H4 (cell line): ENCODE data around the gene IL9. TPM values are rescaled to one million over a fixed set of nuclear protein-coding genes. Genes with fewer than 3 reads are reported as not detected.

Experiments used
- DNase-seq: peaks from one replicate; pipeline ENCODE4 v3.0.0-alpha.2; 2015; ENCODE audit warnings: low spot score
- total RNA-seq: library from RNA; depleted of rRNA; stranded (reverse); fragments of >200 nt; shearing (Covaris generic); gene quantifications from 2 replicates; pipeline ENCODE4 v1.2.3, GENCODE V29; 2014; rRNA removed

The IL9 gene
- total RNA-seq: not detected in 2 replicates

DNA sequence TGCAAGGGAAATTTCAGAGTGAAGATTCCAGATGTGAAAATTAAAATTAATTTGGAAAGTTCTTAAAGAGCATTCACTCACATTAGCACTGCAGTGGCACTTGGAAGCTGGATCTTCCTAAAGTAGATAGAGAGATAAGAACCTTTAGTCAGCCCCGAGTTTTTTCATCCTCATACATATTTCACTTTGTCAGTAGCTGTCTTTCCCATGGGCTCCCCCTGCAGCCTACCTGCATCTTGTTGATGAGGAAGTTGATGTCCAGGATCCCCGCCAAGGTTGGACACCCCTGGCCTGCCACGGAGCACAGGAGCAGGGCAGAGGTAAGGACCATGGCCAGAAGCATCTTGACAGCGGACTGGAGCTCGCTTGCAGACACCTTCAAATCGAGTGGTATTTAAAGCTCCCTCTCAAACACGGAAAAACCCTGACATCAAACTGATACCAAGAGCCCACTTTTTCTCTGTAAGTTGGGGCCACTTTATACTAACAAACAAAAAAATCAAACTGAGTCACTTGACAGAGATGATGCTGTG is at the start of gene IL9:
TSS of gene IL9 (minus strand) at position 368 of the 533 bp plus-strand sequence. CDS start at position 343, 25 bp downstream.
- DNase-seq: no peak

DNA sequence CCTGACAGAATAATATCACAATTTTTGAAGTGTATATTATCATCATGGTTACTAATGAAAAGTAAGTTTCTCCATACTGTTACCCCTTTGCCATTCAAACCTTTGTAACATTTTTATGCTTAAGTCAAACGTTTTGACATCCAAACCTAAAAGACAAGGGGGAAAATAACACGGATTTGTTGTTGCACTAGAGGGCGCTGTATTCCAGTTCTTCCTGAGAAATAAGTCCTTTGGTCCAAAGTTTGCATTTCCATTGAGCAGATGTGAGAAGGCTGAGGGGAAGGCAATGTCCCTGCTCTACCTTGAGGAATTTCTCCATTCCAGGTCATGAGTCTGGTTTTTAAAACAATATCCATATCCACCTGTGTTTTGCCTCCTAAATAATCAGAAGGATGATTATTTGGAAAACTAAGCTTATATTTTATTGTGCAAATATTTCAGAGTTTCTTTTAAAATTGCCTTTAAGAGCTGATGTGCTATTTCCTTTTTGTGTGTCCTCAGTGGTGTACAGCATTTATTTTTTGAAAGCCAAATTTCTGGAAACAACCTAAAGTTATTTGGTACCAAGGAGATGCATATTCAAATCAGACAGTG is 49.4 kb upstream of the IL9 start:
- peak; percentile 89 for DNase-seq

DNA sequence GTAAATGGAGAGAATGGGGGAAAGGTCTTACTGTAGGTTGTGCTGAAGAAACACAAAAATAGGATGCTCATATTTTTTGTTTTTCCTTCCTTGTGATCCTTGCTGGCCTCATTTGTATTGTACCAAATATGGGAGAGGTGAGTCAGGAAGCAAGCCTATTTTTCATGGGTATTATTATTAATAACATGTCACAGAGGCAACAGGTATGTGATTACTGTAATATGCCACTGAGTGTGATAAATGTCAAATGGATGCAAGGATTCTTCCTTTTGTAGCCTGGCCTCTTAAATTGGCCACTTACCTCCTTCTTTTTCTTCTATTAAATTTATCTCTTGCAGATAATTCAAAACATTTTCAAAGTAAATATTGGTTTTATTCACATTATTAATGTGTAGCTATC is 48.9 kb upstream of the IL9 start:
- DNase-seq: no peak

DNA sequence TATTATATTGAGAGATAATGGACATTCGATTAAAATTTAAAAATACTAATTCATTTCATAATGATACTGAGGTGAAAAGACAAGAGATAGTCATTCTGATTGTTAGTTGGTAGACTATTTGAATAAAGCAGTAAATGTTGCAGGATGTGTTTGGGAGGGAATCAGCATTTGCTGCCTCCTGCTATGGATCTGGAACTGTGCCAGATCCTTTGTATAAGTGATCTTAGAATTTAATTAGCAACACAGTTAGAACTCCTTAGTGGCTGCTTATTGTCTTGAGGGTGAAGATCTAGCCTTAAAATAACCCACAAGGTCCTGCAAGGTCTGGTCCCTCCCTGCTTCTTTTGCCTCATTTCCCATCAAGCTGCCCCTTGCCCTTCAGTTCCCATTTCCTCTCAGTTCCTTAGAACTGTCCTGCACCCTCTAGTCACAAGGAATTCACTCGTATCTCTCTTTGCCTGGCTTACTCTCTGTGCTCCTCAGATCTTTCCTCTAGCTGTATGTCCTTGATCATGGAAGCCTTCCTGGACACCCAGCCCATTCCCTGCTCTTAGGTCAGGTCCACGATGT is 46.6 kb upstream of the IL9 start:
- no peak for DNase-seq

DNA sequence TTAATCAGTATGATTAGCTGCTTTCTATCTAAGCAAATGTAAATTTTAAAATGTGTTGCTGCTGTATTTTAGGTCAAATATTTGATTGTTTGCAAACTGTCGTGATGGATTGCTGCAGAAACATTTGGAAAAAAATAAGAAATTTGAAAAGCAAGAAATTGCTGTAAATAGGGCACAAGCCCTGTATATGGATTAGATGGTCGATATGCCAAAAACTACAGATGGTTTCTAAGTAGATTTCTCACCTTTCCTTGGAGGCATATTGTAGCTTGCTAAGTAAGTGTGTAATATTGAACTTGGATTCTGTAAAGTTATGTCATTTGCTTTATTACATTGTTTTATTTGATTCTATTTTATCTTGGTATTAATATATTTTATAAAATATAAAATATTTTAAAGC is 46.1 kb upstream of the IL9 start:
- no peak for DNase-seq

DNA sequence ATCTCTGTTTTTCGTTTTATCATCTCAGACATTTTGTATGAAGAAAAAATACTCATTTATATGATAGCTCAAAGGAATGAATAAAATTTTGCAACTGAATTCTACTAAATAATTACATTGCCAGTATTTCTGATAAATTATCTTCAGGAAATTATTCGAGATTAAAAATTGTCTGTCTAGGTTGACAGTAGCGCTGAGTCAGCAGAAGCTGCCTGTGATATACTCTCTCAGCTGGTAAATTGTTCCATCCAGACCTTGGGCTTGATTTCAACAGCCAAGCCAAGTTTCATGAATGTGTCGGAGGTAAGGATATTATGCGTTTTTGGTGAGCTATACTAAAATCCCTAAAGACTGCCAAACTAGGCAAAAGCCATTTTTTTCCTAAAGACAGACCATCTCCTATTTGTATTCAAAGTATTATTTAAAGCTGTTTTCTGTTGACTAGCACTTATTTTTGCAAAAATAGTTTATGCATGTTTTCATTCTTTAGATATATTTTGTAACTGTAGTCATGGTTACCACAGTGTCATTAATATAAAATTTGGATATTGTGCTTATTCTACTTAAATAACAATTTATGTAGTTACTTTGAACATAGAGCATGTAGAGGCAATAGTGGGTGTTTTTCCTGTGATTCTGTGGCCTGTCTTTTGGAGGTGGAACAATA is 41.7 kb upstream of the IL9 start:
- DNase-seq: no peak

DNA sequence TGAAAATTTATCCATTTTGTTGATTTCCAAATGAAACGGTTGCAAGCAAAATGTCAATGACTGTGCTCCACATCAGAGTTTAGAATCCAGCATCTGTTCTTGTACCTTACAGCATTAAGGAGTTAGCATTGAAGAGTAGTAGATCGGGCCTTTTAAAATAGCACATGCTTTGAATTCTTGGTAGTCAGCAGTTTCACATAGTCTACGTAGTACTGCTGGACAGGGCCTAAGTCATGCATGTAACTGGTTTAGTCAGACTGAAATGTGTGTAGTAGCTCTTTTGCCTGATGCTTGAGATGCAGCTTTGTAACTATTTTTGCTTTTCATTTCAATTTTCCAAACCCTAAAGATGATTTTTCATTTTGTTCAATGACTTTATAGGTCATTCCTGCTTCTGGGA is 39.3 kb upstream of the IL9 start:
- DNase-seq: no peak

DNA sequence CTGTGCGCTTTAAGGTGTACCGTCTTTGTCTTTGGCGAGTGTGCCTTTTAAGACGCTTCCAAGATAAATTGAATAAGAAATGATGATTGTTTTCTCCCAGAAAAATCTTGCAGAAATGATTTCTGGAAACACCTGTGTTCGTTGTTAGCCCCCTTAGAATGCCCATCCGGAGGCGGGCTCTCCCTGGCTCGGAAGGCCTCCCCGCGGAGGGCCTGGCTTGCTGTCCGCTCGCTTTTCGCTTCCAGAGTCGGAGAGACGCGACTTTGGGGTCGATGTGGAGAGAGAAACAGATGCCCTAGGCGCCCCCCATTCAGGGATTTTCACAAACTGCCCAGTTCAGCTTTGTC is 35.3 kb upstream of the IL9 start:
- no peak for DNase-seq

DNA sequence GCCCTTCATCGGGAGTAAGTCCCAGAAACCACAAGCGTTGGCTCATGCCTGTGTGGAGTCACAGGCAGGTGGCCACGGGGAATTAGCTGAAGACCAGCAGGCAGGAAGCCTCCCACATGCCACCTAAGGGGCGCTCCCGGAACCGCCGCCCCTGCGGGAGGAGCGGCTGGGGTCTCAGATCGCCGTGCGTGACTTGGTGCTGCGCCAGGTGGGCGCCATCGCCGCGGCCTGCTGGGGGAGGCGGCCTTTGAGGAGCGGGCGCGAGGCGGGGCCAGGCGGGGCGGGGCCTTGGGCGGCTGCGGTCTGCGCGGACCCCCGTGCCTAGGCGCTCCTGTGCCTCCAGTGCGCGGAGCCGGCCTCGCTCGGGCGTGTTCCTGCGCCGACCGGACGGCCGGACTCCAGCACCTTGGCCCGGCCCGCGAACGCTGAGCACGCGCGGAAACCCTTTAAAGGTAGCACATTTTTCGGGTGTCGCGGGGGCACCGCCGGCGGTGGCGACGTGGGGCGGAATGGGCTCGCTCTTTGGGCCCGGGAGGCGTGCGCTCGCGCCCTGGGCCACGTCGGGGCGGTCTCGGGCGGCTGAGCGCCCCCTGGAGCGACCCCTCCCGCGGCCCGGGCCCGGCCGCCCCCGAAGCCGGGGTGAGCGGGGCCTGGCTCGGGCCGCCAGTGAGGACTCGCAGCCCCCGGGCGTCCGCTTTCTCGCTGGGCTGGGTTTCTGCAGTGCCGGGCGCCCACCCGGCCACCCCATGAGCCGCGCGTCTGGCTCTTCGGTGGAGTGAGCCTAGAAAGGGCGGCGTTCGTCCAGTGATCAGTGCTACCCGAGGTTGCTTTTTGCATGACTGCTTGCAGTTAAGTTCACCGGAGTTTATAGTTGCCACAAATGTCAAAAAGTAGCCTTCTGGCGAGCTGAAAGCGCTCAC is 34.6 kb upstream of the IL9 start:
- DNase-seq: no peak

DNA sequence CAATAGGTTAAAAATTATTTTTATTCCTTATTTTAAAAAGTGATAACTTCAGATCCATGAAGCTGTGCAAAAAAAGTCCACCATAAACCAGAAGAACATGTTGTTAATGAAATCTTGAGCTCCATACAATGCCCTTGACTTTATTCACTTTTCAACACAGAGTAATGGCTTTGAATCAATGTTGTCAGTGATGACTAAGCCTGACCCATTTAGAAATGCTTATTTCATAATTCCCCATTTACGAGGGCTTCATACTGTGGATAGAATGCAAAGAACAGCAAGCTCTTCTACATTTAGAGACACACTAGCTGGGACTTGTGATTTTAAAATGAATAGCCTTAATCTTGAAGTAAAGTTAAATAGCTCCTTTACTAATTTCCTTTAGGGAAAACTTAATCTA is 25.7 kb upstream of the IL9 start:
- no peak for DNase-seq

DNA sequence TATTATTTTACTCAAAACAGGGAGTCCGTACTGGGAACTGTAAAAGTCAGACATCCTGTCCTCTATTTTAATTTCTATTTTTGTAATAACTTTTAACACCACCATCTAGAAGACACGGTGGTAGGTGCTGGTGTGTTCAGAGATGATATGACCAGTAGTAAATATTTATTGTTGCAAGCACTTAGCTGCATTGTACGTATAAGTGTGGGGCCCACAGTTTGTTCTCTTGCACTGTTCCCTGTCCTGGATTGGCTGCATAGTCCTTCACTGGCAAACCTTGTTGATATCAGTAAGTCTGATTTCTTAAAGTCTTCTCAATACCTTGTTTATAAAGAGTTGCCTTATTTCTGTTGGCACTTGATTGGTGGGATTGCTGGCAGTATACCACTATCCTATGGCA is 24.6 kb upstream of the IL9 start:
- no peak for DNase-seq

DNA sequence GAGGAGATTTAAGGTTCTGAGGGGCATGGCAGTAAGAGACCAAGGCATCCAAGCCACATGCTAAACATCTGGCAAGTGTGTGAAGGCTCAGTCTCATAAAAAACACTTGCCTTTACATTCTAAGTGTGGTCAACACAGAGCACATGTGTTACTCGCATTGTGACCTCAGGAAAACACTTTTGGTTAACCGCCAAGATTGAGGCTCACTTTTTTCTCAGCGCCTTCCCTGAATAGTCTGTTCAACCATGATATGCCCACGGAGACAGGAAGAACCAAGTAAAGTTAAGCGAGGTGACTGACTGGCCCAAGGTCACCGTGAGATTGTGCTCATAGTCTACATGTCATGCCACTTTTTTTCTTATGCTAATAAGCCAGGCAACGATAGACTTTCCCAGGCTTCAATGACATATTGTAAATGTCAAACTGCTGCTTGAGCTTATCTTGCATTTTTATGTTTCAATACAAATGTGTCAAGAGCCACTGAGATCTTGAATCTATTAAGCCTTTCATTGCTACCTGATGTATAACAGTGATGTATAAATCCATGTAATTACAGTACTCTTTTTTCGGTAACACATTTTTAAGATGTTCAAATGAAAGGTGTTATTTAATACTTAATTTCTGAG is 21.1 kb upstream of the IL9 start:
- DNase-seq: no peak

DNA sequence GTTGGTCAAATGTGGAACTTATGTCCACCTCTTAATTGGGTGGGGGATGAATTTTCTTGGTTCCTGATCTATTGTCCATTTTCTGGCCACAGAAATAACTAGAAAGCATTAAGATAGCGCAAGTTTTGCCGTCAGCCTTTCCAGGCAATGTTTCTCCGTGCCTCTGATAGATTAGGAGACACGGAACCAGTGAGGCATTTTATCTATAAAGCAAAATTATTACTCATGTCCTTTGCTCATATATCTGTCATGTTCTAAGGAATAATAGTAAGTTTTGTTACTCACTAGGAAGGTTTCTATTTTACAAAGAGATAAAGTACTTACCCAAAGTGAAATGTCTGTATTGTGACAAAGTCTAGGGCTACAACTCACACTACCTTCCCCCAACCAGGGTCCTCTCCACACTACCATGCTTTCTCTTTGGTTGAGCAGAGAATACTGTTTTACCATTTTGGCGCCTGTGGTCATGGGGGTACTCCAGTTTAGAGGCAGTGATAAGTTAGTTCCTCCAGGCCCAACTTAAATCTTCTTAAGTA is 19.9 kb upstream of the IL9 start:
- no peak for DNase-seq

DNA sequence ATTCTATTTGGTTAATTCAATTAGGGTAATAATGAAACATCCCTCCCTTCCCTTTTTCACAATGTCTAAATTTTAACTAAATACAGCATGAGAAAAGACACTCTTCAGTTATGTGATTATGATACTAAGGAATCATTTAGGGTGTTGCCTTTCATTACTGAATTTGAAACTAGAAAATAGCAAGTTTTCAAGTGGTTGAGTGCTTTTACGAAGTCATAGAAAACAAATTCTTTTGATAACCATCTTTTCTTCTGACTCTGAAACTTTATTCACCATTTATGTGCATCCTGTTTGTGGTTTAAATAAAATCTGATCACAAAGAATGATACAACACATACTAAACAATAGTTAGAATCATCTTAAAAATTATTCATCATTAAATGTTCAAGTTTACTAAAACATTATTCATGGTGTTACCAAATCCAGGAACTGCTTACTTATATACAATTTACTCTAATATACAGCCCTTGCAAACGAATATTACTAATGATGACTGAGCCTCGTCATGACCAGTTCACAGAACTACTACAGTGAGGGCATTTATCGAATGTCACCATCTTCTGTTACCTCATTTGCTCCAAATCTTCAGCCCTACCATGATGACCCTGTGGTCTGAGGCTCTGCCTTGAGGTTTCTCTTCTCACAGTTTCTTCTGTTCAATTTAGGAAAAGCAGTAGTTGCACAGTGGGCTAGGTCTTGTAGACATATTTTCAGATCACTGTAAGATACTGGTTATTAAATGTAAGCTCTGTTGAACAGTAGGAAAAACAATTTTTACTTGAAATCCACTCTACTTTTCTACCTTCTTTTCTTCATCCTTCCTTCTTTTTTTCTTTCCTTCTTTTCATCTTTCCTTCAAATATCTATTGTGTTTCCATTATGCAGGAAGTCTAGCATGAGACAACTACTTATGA is 18.3 kb upstream of the IL9 start:
- DNase-seq: no peak

DNA sequence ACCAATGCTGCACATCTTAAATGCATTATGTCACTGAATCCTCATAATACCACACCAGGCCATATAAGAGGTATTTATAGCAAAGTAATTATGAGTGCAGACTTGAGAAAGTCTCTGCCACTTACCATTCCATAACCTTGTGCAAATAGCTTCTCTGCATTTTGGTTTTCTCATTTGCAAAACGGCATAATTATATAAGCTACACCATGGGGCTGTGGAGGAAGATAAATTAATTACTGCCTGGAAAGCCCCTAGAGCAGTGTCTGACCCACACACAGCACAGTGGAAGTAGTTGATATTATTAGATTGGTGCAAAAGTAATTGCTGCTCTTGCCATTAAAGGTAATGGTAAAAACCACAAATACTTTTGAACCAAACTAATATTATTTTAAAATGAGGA is 9.5 kb upstream of the IL9 start:
- DNase-seq: no peak

DNA sequence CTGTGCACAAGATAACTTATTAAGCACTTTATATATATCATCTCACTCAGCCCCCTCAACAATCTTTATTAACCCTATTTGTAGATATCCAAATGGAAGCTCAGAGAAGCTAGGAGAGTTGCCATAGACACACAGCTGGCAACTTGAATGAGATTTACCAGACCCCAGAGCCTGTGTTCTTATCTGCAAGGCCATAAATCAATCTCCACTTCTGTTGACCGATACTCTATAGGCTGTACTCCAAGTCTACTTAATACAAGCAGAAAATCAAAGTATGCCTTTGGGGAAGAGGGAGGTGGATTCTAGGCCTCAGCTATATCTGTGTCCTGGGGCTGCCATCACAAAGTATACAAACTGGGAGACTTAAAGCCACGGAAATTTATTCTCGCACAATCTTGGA is 6.0 kb upstream of the IL9 start:
- no peak for DNase-seq

DNA sequence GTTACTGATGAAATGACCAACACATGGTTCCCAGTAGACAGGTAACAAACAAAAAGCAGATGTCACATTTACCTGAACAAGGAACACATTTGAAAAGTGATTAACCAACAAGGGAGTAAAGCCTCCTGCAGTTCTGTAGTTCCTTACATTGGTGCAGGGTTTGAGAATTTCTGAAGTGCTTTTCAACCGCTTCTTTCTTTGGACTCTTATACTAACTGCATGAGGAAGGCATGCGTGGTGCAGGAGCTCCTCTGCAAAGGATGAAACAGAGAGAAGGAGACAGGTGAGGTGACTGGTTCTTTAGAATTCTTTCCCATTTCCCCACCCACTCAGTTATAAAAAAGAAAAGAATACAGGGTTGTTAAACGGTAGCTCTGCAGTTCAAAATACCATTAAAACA is 4.6 kb upstream of the IL9 start:
- DNase-seq: no peak

DNA sequence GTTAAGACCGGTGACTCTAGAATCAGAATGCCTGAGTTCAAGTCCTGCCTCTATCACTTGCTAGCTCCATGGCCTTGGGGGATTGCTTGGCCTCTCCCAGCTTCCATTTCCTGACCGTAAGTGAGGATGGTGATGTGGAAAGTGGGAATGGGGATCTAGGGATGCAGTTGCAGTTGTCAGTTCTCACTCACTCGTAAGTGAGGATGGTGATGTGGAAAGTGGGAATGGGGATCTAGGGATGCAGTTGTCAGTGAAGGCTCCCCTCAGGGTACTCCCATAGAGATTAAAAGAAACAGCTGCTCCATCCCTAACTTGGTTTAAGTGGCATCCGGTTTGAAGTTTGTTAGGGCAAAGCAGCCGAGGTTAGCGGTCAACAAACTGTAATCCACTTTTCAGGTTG is 3.0 kb upstream of the IL9 start:
- DNase-seq: no peak

DNA sequence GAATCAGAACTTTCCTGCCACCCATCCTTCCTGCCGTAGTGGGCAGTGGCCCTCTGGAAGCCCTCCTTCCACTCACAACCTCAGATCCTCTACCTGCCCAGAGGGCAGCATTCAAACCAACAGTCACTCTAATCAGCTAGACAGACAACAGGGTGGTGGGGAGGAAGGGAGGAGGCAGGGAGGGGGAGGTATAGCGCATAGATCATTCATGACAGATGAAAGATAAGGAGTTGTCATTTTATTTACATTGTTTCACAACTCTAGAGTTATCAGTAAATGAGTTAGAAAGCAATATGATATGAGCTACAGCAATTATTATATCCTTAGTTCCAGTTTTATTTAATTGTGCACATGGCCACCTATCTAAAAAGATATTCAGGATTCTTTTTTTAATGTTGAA is 852 bp downstream of the IL9 start:
- no peak for DNase-seq

DNA sequence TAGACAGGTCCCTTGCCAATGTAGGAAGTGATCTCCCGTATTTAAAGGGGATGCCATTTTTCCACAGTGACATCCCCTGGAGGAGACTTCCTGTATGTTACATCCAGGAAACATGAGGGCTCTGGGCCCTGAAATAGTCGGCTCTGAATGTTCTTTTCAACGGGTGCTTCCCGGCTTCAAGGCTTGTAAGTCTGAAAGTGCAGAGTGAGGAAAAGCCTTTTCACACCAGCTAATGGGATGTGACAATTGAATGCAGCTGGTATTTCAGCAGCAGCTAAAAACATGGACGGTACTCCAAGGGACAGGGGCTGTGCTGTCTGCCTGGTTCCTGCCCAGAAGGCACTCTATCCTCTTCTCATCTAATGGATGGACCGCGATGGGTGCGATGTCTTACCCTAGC is 1.4 kb downstream of the IL9 start:
- no peak for DNase-seq

DNA sequence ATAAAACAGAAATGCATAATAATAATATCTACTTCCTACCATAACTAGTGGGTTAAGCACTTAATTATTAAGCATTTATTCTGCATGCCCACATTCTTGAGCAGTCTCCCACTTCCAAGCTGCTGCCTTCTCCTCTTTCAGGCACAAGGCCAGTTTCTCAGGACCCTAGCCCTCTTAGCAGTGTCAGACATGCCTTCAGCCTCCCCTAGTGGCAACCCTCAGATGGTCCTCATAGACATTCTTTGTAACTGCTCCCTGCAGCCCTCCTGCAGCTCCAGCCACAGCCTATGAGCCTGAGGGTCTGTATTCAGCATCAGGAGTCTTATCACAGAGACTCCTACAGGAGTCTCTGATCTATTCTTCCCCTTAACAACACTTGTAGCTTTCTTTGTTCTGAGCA is 3.9 kb downstream of the IL9 start:
- peak; percentile 42 for DNase-seq
